Kidney (tissue), 14 donors: Measurements from ENCODE around the gene CYB5R3. TPM values are rescaled to one million over a fixed set of nuclear protein-coding genes. Genes with fewer than 3 reads are reported as not detected.

Experiments used
- DNase-seq, 5 donors: peaks; one replicate each; pipeline ENCODE4 v3.0.0-alpha.2; 2013 to 2020
- FAIRE-seq: peaks from 2 replicates; lab custom pipeline; 2012; peaks lifted over from hg19 to GRCh38; lab: Jason Lieb, UNC
- H3K27ac ChIP-seq, 2 donors: one replicate each; pipeline ENCODE4 v1.7.0; 2013; ENCODE audit warnings: low read depth in 2 of 2, low read length in 2 of 2, inconsistent platforms in 1 of 2
- H3K27me3 ChIP-seq: one replicate; pipeline ENCODE4 v1.7.1; 2013; ENCODE audit warnings: low read length, inconsistent platforms; ENCODE audit not compliant: control insufficient read depth, insufficient read depth
- H3K36me3 ChIP-seq, 3 donors: one replicate each; pipeline versions ENCODE4 v1.7.0 to v1.7.1; 2013; ENCODE audit warnings: low read length in 3 of 3, control low read depth in 1 of 3, inconsistent platforms in 1 of 3; ENCODE audit not compliant: insufficient read depth in 3 of 3, control insufficient read depth in 2 of 3
- H3K4me1 ChIP-seq, 3 donors: one replicate each; pipeline versions ENCODE4 v1.7.0 to v1.7.1; 2013; ENCODE audit warnings: low read length in 3 of 3, inconsistent platforms in 1 of 3, low read depth in 1 of 3; ENCODE audit not compliant: control insufficient read depth in 2 of 3, insufficient read depth in 2 of 3
- H3K4me3 ChIP-seq, 3 donors: one replicate each; pipeline versions ENCODE4 v1.7.0 to v1.8.1; 2013; ENCODE audit warnings: low read length in 3 of 3, control low read depth in 1 of 3, inconsistent platforms in 1 of 3
- H3K9ac ChIP-seq, 3 donors: one replicate each; pipeline versions ENCODE4 v1.7.0 to v1.7.1; 2013; ENCODE audit warnings: low read length in 3 of 3, control low read depth in 1 of 3, inconsistent platforms in 1 of 3
- H3K9me3 ChIP-seq, 3 donors: one replicate each; pipeline versions ENCODE4 v1.7.0 to v1.7.1; 2013; ENCODE audit warnings: low read length in 3 of 3, control low read depth in 1 of 3, inconsistent platforms in 1 of 3; ENCODE audit not compliant: control insufficient read depth in 2 of 3, insufficient read depth in 1 of 3
- intact Hi-C: fragments of 100-400 bp; cut with DNase I; formaldehyde crosslinking; loops from one replicate; pipeline ENCODE4 v1.11.1; 2022
- polyA plus RNA-seq: library from polyadenylated mRNA; stranded (reverse); fragments of 350-450 nt; fragmentation: Illumina TruSeq; extraction: RNeasy Lipid Tissue Mini Kit (QIAGEN cat#74804); gene quantifications from one replicate; pipeline ENCODE4 v1.2.3, GENCODE V29; 2014; ENCODE audit warnings: low read depth, low replicate concordance; ENCODE audit not compliant: insufficient read depth
- total RNA-seq: library from RNA; stranded (reverse); fragmentation: NEBNext Ultra II Directional; extraction: Animal tissue kit (Norgen Biotek cat#: 25700); gene quantifications from one replicate; pipeline ENCODE4 v1.2.1, GENCODE V29; 2021
- TF ChIP-seq, protein P1 (sequence below): IDR thresholded peaks from 3 replicates; pipeline ENCODE4 v1.5.1; 2012; ENCODE audit warnings: mild to moderate bottlenecking, moderate library complexity, borderline replicate concordance; ENCODE audit not compliant: insufficient read depth; ENCODE audit errors: extremely low read depth
- donor health status: control.
- donor health status: control.
- donor health status: control.
- donor health status: control.
- donor health status: control.
- donor health status: DM: yes; HTN: yes; CAD: no.
- donor health status: Normal renal cell carcinoma (clear cell type).

Gene CYB5R3
- total and polyA plus RNA-seq, 2 donors from 2014 or later, result 287 to 426 TPM

DNA sequence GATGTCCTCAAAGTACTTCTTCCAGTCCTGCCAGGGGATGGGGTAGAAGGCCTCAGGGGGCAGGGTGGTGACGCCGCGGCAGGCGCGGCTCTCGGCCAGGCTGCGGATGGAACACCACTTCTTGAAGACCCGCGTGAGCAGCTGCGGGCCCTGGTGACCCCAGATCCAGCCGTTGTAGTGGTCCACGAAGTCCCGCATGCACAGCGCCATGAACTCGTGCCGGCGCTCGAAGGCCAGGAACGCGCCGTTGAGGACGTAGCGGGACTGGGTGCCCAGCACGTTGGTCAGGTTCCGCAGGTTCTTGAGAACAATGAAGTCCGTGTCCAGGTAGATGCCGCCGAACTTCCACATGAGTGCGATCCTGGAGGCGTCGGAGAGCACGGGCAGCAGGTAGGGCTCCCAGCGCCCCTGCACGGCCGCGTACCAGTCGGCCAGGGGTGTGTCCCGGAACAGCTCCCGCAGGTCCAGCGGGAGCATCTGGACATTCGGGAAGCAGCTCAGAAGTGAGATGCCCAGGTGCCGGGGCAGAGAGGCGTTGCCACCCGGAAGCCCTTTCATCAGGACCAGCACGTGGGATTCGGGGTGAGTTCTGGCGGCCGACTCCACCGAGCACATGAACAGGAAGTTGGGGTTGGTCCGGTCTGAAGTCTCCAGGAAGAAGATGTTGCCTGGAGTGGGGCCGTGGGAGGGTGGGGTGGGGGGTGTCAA is 44.0 kb upstream of the CYB5R3 start:
- no peaks in the 10 kb centered on the region for H3K9me3 ChIP-seq
- no peak overlapping the region for H3K9ac ChIP-seq
- no peak overlapping the region for H3K27ac ChIP-seq
- DNase-seq, result peak in 1 of 5 donors; percentile 75
- no peak for FAIRE-seq
- intact Hi-C loops, result no loop called here
- H3K36me3 ChIP-seq, result peaks cover 0 to 5% (median 0%) of the 10 kb centered on the region in 3 donors
- TF ChIP-seq, protein P1, sequence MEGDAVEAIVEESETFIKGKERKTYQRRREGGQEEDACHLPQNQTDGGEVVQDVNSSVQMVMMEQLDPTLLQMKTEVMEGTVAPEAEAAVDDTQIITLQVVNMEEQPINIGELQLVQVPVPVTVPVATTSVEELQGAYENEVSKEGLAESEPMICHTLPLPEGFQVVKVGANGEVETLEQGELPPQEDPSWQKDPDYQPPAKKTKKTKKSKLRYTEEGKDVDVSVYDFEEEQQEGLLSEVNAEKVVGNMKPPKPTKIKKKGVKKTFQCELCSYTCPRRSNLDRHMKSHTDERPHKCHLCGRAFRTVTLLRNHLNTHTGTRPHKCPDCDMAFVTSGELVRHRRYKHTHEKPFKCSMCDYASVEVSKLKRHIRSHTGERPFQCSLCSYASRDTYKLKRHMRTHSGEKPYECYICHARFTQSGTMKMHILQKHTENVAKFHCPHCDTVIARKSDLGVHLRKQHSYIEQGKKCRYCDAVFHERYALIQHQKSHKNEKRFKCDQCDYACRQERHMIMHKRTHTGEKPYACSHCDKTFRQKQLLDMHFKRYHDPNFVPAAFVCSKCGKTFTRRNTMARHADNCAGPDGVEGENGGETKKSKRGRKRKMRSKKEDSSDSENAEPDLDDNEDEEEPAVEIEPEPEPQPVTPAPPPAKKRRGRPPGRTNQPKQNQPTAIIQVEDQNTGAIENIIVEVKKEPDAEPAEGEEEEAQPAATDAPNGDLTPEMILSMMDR, result no peak
- H3K4me3 ChIP-seq, result no peak overlapping the region
- H3K4me1 ChIP-seq, result peaks cover 0 to 12% (median 8%) of the 10 kb centered on the region in 3 donors
- no peaks in the 10 kb centered on the region for H3K27me3 ChIP-seq

DNA sequence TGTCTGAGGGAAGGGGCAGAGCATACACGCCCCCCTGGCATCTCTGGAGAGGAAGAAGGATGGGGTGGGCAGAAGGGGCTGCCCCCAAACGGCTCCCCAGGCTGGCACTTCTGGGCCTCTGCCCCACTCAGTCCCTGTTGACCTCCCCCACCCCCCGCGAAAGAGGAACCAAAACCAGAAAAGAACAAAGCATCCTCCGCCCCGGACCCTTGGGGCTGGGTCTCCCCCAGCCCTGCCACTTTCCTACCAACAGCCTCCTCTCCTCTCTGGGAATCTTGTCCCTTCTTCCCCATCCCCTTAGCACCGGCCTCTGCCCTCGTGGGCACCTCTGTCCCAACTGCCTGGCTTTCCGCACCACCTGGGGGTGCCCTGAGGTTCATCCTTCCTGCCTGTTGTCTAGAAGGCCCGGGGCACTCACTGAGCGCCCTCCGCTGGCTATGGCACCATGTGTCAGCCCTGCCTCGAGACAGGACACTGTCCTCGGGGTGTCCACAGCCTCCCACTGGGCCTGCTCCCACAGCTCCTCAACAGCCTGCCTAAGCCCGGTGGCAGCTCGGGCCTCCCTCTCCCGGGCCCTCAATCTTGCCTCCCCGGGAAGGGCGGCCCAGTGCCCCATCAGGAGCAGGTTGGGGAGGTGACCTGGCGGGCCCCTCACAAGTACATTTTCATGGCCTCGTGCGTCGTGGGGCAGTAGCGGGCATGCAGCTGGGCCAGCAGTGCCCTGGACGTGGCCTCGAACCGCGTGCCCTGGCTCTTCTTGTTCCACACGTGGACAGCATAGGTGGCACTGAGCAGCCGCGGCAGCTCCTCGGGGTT is 43.3 kb upstream of the CYB5R3 start:
- H3K36me3 ChIP-seq, result peaks cover 0 to 5% (median 0%) of the 10 kb centered on the region in 3 donors
- H3K27me3 ChIP-seq, result no peaks in the 10 kb centered on the region
- FAIRE-seq (no peak), DNase-seq (peak in 1 of 5 donors; percentile 63)
- TF ChIP-seq, protein P1, result peak; percentile 11
- no peaks in the 10 kb centered on the region for H3K9me3 ChIP-seq
- H3K4me3 ChIP-seq, result no peak overlapping the region
- H3K9ac ChIP-seq, result no peak overlapping the region
- intact Hi-C loops, result no loop called here
- peaks cover 0 to 20% (median 10%) of the 10 kb centered on the region in 3 donors for H3K4me1 ChIP-seq
- H3K27ac ChIP-seq, result no peak overlapping the region

DNA sequence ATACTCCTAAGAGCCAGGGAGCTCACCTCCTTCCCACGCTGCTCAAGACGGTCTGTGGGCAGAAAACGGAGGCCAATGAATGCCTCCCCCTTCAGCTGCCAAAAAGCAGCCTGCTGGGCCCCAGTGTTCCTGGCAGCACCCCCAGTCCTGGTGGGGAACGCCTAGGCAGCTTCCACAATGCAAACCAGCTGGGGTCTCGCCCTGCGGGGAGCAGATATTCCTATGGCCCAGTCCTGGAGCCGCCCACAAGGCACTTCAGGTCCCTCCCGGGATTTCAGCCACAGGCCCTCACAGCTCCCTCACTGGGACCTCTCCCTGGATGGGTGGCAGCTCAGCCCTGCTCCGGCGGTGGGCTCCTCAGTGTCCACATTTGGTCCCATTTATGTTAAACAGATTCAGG is 42.2 kb upstream of the CYB5R3 start:
- TF ChIP-seq, protein P1, result no peak
- H3K27ac ChIP-seq, result no peak overlapping the region
- DNase-seq (peak in 1 of 5 donors; percentile 74), FAIRE-seq (no peak)
- H3K27me3 ChIP-seq, result no peaks in the 10 kb centered on the region
- intact Hi-C loops, result no loop called here
- H3K4me3 ChIP-seq, result no peak overlapping the region
- H3K36me3 ChIP-seq, result peaks cover 0 to 5% (median 0%) of the 10 kb centered on the region in 3 donors
- H3K4me1 ChIP-seq, result peaks cover 0 to 30% (median 18%) of the 10 kb centered on the region in 3 donors
- no peak overlapping the region for H3K9ac ChIP-seq
- H3K9me3 ChIP-seq, result no peaks in the 10 kb centered on the region
